Measurements from ENCODE around the gene HABP2.

Gene HABP2

DNA sequence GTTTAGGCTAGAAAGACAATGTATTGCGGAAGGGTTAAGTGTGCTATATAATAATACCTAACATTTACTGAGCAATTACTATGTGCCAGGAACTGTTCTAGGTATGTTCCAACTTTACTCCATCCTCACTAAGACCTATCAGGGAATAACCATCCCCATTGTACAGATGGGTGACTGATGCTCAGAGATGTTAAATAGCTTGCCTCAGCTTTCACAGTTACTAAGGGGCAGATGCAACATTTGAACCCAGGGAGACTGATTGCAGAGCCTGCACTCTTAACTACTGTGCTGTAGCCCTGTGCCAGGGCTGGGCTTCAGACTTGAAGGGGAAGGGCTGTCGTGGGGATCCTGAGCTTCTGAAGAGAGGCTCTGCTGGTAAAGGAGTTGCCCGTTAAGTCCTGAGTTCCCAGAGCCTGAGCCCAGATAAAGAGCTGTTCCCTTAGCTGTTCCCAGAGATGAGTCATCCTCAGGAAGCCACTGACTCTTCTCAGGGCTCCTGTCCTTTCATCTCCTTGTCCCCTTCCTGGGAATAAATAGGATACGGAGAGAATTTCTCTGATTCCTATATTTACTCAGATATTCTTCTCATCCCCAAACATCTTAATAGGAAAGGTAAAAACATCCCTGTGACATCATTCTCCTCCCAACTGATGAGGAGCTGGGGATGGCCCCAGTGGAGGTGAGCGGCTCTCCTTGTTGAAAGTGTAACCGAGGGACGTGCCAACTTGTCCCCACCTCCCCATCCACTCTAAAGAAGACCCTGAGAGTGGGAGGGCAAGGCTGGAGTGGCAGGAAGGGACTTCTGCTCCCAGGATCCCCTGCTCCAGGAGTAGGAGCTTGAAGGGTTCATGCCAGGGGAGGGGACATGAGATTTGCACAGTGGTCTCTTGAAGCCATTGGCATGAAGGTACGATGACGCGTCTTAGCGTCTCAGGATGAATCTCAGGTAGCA is 28.0 kb upstream of the HABP2 start:
- H3K4me3 ChIP-seq (ENCODE audit: low read length) = no peak overlapping the region
- TF ChIP-seq, protein P1, sequence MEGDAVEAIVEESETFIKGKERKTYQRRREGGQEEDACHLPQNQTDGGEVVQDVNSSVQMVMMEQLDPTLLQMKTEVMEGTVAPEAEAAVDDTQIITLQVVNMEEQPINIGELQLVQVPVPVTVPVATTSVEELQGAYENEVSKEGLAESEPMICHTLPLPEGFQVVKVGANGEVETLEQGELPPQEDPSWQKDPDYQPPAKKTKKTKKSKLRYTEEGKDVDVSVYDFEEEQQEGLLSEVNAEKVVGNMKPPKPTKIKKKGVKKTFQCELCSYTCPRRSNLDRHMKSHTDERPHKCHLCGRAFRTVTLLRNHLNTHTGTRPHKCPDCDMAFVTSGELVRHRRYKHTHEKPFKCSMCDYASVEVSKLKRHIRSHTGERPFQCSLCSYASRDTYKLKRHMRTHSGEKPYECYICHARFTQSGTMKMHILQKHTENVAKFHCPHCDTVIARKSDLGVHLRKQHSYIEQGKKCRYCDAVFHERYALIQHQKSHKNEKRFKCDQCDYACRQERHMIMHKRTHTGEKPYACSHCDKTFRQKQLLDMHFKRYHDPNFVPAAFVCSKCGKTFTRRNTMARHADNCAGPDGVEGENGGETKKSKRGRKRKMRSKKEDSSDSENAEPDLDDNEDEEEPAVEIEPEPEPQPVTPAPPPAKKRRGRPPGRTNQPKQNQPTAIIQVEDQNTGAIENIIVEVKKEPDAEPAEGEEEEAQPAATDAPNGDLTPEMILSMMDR (conservative IDR thresholded peaks at IDR 0.05; ENCODE audit: low read depth, low read length) = no peak
- DNase-seq (ENCODE audit: low read depth) = no peak

DNA sequence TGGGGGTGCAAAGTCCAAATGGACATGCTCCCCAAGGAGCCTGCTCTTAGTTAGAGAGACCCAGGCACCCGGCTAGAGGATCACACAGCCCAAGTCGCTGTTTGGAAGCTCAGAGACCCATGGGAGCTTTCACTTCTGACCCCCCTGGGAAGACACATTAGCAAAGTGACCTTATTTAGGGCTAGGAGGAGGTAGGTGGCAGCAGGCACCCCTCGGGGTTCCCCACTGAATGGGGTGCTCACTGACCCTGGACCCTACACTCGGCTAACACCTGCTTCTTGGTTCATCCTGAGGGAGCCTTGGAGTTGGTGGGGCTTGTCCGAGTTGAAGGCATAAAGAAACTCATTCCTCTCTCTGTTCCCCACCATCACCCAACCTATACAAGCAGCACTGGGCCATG is 27.1 kb upstream of the HABP2 start:
- TF ChIP-seq, protein P1 (conservative IDR thresholded peaks at IDR 0.05; ENCODE audit: low read depth, low read length) = no peak
- DNase-seq (ENCODE audit: low read depth) = no peak
- H3K4me3 ChIP-seq (ENCODE audit: low read length) = no peak overlapping the region

DNA sequence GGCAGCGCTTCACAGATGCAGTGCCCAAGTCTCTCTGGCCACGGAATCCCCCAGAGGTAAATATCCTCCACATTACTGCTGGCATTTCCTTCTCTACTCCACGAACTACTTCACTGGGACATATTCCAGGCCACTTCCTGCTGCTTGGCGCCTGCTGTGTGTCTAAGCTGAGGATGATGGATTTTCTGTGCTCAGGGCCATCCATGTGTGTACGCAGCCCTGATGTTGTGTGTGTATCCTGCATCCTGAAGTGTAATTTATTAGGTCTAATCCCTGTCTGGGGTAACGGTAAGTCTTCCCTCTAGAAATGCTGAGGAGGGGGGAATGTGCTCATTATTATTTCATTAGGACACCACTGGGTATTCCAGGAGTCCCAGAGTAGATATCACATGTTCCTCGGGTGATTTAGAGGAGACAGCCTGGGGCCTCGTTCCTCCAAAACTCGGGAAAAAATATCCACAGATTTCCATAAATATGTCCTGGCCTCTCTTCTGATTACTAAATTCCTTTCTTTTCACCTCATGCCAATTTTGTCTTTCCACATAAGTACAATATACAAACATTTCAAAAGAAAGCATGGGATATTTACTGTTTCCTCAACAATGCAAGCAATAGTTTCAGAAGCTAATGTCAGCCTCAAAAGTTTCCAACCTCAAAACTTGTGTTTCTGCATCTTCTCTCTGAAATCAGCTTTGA is 25.5 kb upstream of the HABP2 start:
- DNase-seq (ENCODE audit: low read depth) = no peak
- no peak overlapping the region for H3K4me3 ChIP-seq (ENCODE audit: low read length)
- TF ChIP-seq, protein P1 (conservative IDR thresholded peaks at IDR 0.05; ENCODE audit: low read depth, low read length) = no peak

DNA sequence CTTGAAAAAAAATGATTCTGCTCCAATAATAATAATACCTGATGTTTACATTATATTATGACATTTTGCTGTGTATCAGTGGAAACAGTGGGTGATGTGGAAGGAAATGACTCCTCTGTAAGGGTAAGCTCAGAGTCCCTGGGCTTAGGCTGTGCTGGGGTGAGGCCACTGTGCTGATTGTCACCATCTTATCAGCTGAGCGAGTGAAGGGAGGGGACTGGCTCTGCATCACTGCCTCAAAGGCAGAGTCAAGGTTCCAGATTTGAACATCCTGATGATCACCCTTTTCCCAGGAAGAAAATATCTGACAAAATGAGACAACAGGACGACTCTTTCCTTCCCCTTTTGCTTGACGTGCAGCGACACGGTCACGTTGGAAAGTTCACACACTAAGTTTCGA is 24.0 kb upstream of the HABP2 start:
- TF ChIP-seq, protein P1 (conservative IDR thresholded peaks at IDR 0.05; ENCODE audit: low read depth, low read length) = no peak
- H3K4me3 ChIP-seq (ENCODE audit: low read length) = no peak overlapping the region
- DNase-seq (ENCODE audit: low read depth) = no peak

DNA sequence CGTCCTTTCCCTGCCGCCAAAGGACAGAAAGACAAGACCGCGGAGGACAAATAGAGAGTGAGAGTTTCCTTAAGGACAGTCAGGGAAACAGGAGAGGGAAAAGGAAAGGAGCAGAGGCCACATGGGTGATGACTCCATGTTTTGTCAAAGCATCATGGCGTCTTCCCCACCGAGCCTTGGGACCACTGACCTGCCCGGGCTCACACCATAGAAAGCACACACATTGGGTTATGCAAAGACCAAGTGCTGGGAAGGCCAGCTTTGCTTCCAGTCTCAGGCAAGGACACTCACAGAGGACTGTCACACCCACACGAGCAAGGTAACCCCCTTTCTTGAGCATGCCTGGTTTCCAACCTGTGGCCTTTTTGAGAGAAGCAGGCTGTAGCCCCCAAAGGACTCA is 23.3 kb upstream of the HABP2 start:
- no peak overlapping the region for H3K4me3 ChIP-seq (ENCODE audit: low read length)
- no peak for DNase-seq (ENCODE audit: low read depth)
- TF ChIP-seq, protein P1 (conservative IDR thresholded peaks at IDR 0.05; ENCODE audit: low read depth, low read length) = no peak

DNA sequence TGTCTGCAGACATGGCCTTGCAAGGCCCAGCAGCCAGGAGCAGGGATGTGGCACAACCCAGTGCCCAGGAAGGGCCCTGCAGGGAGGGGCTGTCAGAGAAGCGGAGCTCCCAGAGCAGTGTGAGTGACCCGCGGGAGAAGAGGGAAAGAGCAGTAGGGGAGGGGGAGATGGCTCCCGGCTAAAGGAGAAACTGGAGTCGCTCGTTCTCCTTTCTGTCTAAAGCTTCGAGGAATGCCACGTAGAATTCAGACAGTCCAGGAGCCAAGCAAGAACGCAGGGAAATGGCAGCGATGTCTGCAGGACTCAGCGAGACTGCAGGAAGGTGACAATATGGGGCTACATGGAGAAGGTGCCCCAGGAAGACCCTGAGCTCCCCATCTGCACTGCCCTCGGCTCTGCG is 22.4 kb upstream of the HABP2 start:
- no peak for DNase-seq (ENCODE audit: low read depth)
- no peak overlapping the region for H3K4me3 ChIP-seq (ENCODE audit: low read length)
- TF ChIP-seq, protein P1 (conservative IDR thresholded peaks at IDR 0.05; ENCODE audit: low read depth, low read length) = no peak
